H1 (cell line): Measurements from ENCODE around the gene CYB561D2. TPM values are rescaled to one million over a fixed set of nuclear protein-coding genes. Genes with fewer than 3 reads are reported as not detected.
A peak's percentile ranks its signal among the peaks of the same experiment; 100 is the strongest.

ENCODE experiments used
- CTCF ChIA-PET: fragments of 300-600 bp; sonication (Branson Sonifier 250); formaldehyde crosslinking; loops from one replicate; lab custom pipeline; 2021; ENCODE audit not compliant: partially characterized antibody; lab: Charles Lee
- POLR2A ChIA-PET: fragments of 300-600 bp; sonication (Branson Sonifier 250); formaldehyde crosslinking; loops from one replicate; lab custom pipeline; 2021; ENCODE audit warnings: inconsistent platforms; ENCODE audit not compliant: partially characterized antibody; lab: Charles Lee
- DNase-seq, 2 experiments: peaks; one replicate each; pipeline versions ENCODE4 v3.0.0 to v3.0.0-alpha.2; 2010 to 2022; ENCODE audit warnings: low spot score in 2 of 2, low read depth in 1 of 2, mixed read lengths in 1 of 2
- FAIRE-seq: peaks from 2 replicates; lab custom pipeline; 2011; peaks lifted over from hg19 to GRCh38; lab: Jason Lieb, UNC
- H2AFZ ChIP-seq: 2 replicates; pipeline ENCODE4 v1.8.1; 2012; ENCODE audit warnings: low read length, inconsistent platforms
- H2AK5ac ChIP-seq: 2 replicates; pipeline ENCODE4 v1.6.1; 2013; ENCODE audit warnings: low read depth, low read length
- H2BK120ac ChIP-seq: replicated peaks from 2 replicates; pipeline ENCODE3; 2013; ENCODE audit warnings: low read depth, low read length, inconsistent platforms
- H2BK12ac ChIP-seq: 2 replicates; pipeline ENCODE4 v1.6.1; 2013; ENCODE audit warnings: low read depth, low read length
- H2BK15ac ChIP-seq: 2 replicates; pipeline ENCODE4 v1.6.1; 2013; ENCODE audit warnings: low read length
- H2BK20ac ChIP-seq: 2 replicates; pipeline ENCODE4 v1.6.1; 2013; ENCODE audit warnings: low read length
- H2BK5ac ChIP-seq: 2 replicates; pipeline ENCODE4 v1.6.1; 2013; ENCODE audit warnings: low read depth, low read length
- H3K14ac ChIP-seq: 2 replicates; pipeline ENCODE4 v1.6.1; 2013; ENCODE audit warnings: inconsistent platforms; ENCODE audit not compliant: insufficient read length
- H3K18ac ChIP-seq: 2 replicates; pipeline ENCODE4 v1.6.1; 2013; ENCODE audit warnings: low read length; ENCODE audit errors: extremely low read depth
- H3K23ac ChIP-seq: 2 replicates; pipeline ENCODE4 v1.6.1; 2013; ENCODE audit warnings: inconsistent platforms; ENCODE audit not compliant: insufficient read length
- H3K23me2 ChIP-seq: 2 replicates; pipeline ENCODE4 v1.6.1; 2013; ENCODE audit warnings: low read depth, low read length
- H3K27ac ChIP-seq: 2 replicates; pipeline ENCODE4 v1.6.1; 2011; ENCODE audit warnings: low read depth, low read length, inconsistent platforms
- H3K27me3 ChIP-seq, 4 experiments: replicated peaks in 1 of 4; 1 replicate in 1 of 4; 2 replicates in 3 of 4; pipeline versions ENCODE4 v1.6.1 to v1.8.1; 2011 to 2013; ENCODE audit warnings: low read length in 3 of 4, mild to moderate bottlenecking in 3 of 4, inconsistent platforms in 2 of 4, mixed read lengths in 2 of 4, moderate library complexity in 1 of 4; ENCODE audit not compliant: control insufficient read depth in 3 of 4, insufficient read depth in 3 of 4; ENCODE audit errors: extremely low read depth in 1 of 4
- H3K36me3 ChIP-seq, 4 experiments: 2 replicates each; pipeline versions ENCODE4 v1.6.1 to v1.8.1; 2011 to 2013; ENCODE audit warnings: mild to moderate bottlenecking in 4 of 4, low read length in 3 of 4, moderate library complexity in 2 of 4, control low read depth in 1 of 4, inconsistent platforms in 1 of 4; ENCODE audit not compliant: insufficient read depth in 4 of 4, control insufficient read depth in 2 of 4
- H3K4ac ChIP-seq: replicated peaks from 2 replicates; pipeline ENCODE3; 2013; ENCODE audit warnings: low read length, low read depth, mixed read lengths, inconsistent platforms; ENCODE audit not compliant: insufficient read length
- H3K4me1 ChIP-seq, 4 experiments: replicated peaks in 1 of 4; 1 replicate in 1 of 4; 2 replicates in 3 of 4; pipeline versions ENCODE4 v1.6.1 to v1.8.1; 2011 to 2013; ENCODE audit warnings: low read length in 3 of 4, inconsistent platforms in 2 of 4, mixed read lengths in 1 of 4; ENCODE audit not compliant: insufficient read depth in 4 of 4, control insufficient read depth in 3 of 4
- H3K4me2 ChIP-seq, 2 experiments: 2 replicates each; pipeline versions ENCODE4 v1.6.1 to v1.8.1; 2011 to 2013; ENCODE audit warnings: low read depth in 2 of 2, low read length in 2 of 2, control low read depth in 1 of 2, inconsistent platforms in 1 of 2, mild to moderate bottlenecking in 1 of 2; ENCODE audit not compliant: insufficient read depth in 1 of 2
- H3K4me3 ChIP-seq, 4 experiments: fragments of 200-600, 300-600 bp in 1 of 4; sonication (generic), shearing (Covaris generic), sonication (Bioruptor Twin) in 1 of 4; 2 replicates each; pipeline versions ENCODE4 v1.5.1 to v1.8.1; 2011 to 2016; ENCODE audit warnings: low read length in 4 of 4, low read depth in 3 of 4, control low read depth in 2 of 4, inconsistent platforms in 2 of 4, mild to moderate bottlenecking in 2 of 4, mixed read lengths in 1 of 4, moderate library complexity in 1 of 4; ENCODE audit not compliant: insufficient read depth in 2 of 4; ENCODE audit errors: extremely low read depth in 1 of 4
- H3K56ac ChIP-seq: replicated peaks from 2 replicates; pipeline ENCODE3; 2013; ENCODE audit warnings: low read depth, mild to moderate bottlenecking, mixed read lengths, low read length, inconsistent platforms; ENCODE audit not compliant: insufficient read length
- H3K79me1 ChIP-seq: 2 replicates; pipeline ENCODE4 v1.6.1; 2013; ENCODE audit warnings: low read depth, low read length, control low read depth
- H3K79me2 ChIP-seq, 2 experiments: 2 replicates each; pipeline versions ENCODE4 v1.6.1 to v1.8.1; 2012 to 2013; ENCODE audit warnings: low read length in 2 of 2, mild to moderate bottlenecking in 2 of 2, inconsistent platforms in 1 of 2; ENCODE audit not compliant: insufficient read depth in 2 of 2, control insufficient read depth in 1 of 2
- H3K9ac ChIP-seq, 4 experiments: replicated peaks in 1 of 4; 1 replicate in 1 of 4; 2 replicates in 3 of 4; pipeline versions ENCODE4 v1.6.1 to v1.8.1; 2011 to 2013; ENCODE audit warnings: low read depth in 3 of 4, low read length in 3 of 4, control low read depth in 2 of 4, mild to moderate bottlenecking in 2 of 4, moderate library complexity in 2 of 4, inconsistent platforms in 1 of 4; ENCODE audit errors: extremely low read depth in 1 of 4
- H3K9me3 ChIP-seq, 2 experiments: 2 replicates each; pipeline versions ENCODE4 v1.6.1 to v1.8.1; 2012 to 2013; ENCODE audit warnings: mild to moderate bottlenecking in 2 of 2, moderate library complexity in 2 of 2, control low read depth in 1 of 2, inconsistent platforms in 1 of 2, low read depth in 1 of 2, low read length in 1 of 2, mixed read lengths in 1 of 2; ENCODE audit not compliant: insufficient read depth in 2 of 2
- H4K20me1 ChIP-seq, 2 experiments: replicated peaks in 1 of 2; 2 replicates each; pipeline versions ENCODE3 to v1.8.1; 2011 to 2013; ENCODE audit warnings: inconsistent platforms in 2 of 2, low read length in 2 of 2, mild to moderate bottlenecking in 1 of 2; ENCODE audit not compliant: insufficient read depth in 2 of 2, control insufficient read depth in 1 of 2
- H4K5ac ChIP-seq: 2 replicates; pipeline ENCODE4 v1.6.1; 2013; ENCODE audit warnings: low read length, low read depth, mixed read lengths, inconsistent platforms; ENCODE audit not compliant: insufficient read length
- H4K8ac ChIP-seq: 2 replicates; pipeline ENCODE4 v1.8.0; 2013; ENCODE audit warnings: mild to moderate bottlenecking, moderate library complexity, low read length, inconsistent platforms; ENCODE audit not compliant: insufficient read depth; ENCODE audit errors: extremely low read depth
- H4K91ac ChIP-seq: replicated peaks from 2 replicates; pipeline ENCODE3; 2013; ENCODE audit warnings: low read length, mixed read lengths, inconsistent platforms; ENCODE audit not compliant: insufficient read length
- BCL11A ChIP-seq, 2 experiments: IDR thresholded peaks; one replicate each; pipeline ENCODE4 v1.6.1; 2011; ENCODE audit warnings: low read depth in 2 of 2, low read length in 2 of 2, mild to moderate bottlenecking in 2 of 2
- CEBPB ChIP-seq: IDR thresholded peaks from 2 replicates; pipeline ENCODE4 v1.6.1; 2012; ENCODE audit warnings: low read depth, low read length
- CHD1 ChIP-seq: IDR thresholded peaks from 2 replicates; pipeline ENCODE4 v1.6.1; 2012; ENCODE audit warnings: low read depth, low read length, improper control_type of control experiment
- CREB1 ChIP-seq: IDR thresholded peaks from 2 replicates; pipeline ENCODE4 v1.6.1; 2012; ENCODE audit warnings: inconsistent platforms
- EP300 ChIP-seq, 2 experiments: IDR thresholded peaks; 1 replicate in 1 of 2; 2 replicates in 1 of 2; pipeline ENCODE4 v1.6.1; 2011 to 2012; ENCODE audit warnings: low read depth in 2 of 2, low read length in 2 of 2, mild to moderate bottlenecking in 2 of 2, borderline replicate concordance in 1 of 2, inconsistent platforms in 1 of 2, moderate library complexity in 1 of 2
- FOSL1 ChIP-seq: IDR thresholded peaks from 2 replicates; pipeline ENCODE4 v1.6.1; 2011; ENCODE audit warnings: mild to moderate bottlenecking, low read depth, low read length, moderate library complexity; ENCODE audit not compliant: insufficient read depth
- KDM5A ChIP-seq: fragments of 200-600 bp; IDR thresholded peaks from 2 replicates; pipeline ENCODE4 v1.7.1; 2012; ENCODE audit warnings: mild to moderate bottlenecking, low read length, inconsistent platforms, mixed read lengths
- NRF1 ChIP-seq: IDR thresholded peaks from 2 replicates; pipeline ENCODE4 v1.6.1; 2011; ENCODE audit warnings: mild to moderate bottlenecking, low read depth, low read length, improper control_type of control experiment
- SRF ChIP-seq: IDR thresholded peaks from 2 replicates; pipeline ENCODE4 v1.6.1; 2011; ENCODE audit warnings: mild to moderate bottlenecking, low read depth, low read length, moderate library complexity
- ZNF274 ChIP-seq: IDR thresholded peaks from 2 replicates; pipeline ENCODE4 v1.7.0; 2012; ENCODE audit warnings: low read length, borderline replicate concordance; ENCODE audit errors: extremely low read depth
- WGBS, 2 experiments: shearing (Covaris generic) in 1 of 2; methylation state at CpG; one replicate each; pipeline versions ENCODE4 v1.1.6 to v1.1.7; 2013 to 2015; ENCODE audit warnings: low lambda C conversion rate in 2 of 2, mixed read lengths in 2 of 2, inconsistent platforms in 1 of 2, low coverage in 1 of 2, missing lambda C conversion rate in 1 of 2; ENCODE audit not compliant: insufficient replicate concordance in 2 of 2, insufficient coverage in 1 of 2, insufficient read length in 1 of 2; ENCODE audit errors: extremely low coverage in 1 of 2, missing lambda C conversion rate in 1 of 2; 5-methylcytosine and 5-hydroxymethylcytosine counted together
- polyA plus RNA-seq, 7 experiments: library from polyadenylated mRNA; depleted of rRNA in 3 of 7; stranded (reverse) in 5 of 7; unstranded in 2 of 7; fragments of >200 nt in 5 of 7; fragments of 200-250 nt in 2 of 7; gene quantifications; 1 replicate in 5 of 7; 2 replicates in 1 of 7; 4 replicates in 1 of 7; pipeline versions ENCODE4 v1.2.1 to v1.2.3, GENCODE V29; 2011 to 2013; ENCODE audit warnings: missing spikeins in 2 of 7, mixed read lengths in 2 of 7
- total RNA-seq: library from RNA; stranded (reverse); fragmentation: NEBNext Ultra II Directional; extraction: Animal tissue kit (Norgen Biotek cat#: 25700); gene quantifications from 2 replicates; pipeline ENCODE4 v1.2.1, GENCODE V29; 2021
- TF ChIP-seq, protein P1 (sequence below): IDR thresholded peaks from 2 replicates; pipeline ENCODE4 v1.6.1; 2012; ENCODE audit warnings: inconsistent platforms

The CYB561D2 gene
- total and polyA plus RNA-seq, 2 of the 8 experiments (the other 6 are each of a cell fraction or from before 2014, with no cell fraction given): 9.8 to 34.0 TPM

DNA sequence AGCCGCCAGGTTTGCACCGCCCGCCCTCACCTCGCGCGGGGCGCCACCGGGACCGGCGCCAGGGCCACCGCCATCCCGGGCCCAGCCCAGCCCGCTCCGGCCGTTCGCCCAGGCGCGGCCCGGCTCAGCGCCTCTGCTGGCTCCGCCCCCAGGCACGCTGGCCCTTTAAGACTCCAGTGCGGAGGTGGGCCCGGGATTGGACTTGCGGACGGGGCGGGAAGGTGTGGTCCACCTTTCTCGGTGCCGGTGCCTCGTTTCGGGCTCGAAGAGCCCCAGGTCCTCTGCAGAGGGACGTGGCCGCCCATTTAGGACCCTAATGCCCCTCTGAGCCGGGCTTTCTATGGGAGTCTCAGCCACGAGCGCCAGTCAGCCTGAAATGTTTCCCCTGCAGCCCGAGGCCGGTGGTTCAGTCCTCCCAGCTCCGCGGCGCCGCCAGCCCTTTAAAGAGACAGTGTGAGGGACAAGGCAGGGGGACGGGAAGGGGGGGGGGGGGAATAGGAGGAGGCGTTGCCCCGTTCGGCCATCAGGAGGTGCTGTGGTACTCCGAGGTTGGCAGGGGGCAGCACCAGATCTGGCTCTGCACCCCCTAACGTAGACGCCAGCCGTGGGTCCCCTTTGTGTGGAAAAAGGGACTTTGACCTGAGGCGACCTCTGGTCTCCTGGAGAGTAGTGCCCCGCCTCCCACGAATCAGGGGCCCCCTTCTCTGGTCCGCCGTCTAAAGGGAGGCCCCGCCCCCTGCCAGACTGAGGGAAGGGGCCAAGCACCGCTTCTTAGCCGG, 29.1 kb upstream of the CYB561D2 start:
- Histone ChIP-seq H3K14ac (no peak overlapping the region), H3K18ac (peak overlapping the region; percentile 98), H2BK120ac (no peak overlapping the region), H4K8ac (peak overlapping the region; percentile 99), H3K36me3 (peaks cover 23 to 37% (median 31%) of the 10 kb centered on the region in 4 experiments), H2BK20ac (0 out of 2 replicates have a peak overlapping the region, but pooled peaks have one; percentile 95), H2AK5ac (no peak overlapping the region), H3K79me1 (peaks cover 17% of the 10 kb centered on the region), H3K56ac (peak overlapping the region; percentile 98), H3K9me3 (no peaks in the 10 kb centered on the region), H3K4me2 (peak overlapping the region; percentile 97), H3K27ac (peak overlapping the region; percentile 100), H3K4me3 (peak overlapping the region; percentile 89 to 96 (median 94)), H3K27me3 (no peaks in the 10 kb centered on the region), H2BK15ac (peak overlapping the region; percentile 95; the same call in 1 of the 2 replicates), H2BK12ac (peak overlapping the region; percentile 87; the same call in 1 of the 2 replicates), H4K20me1 (peaks cover 18 to 29% of the 10 kb centered on the region in 2 experiments), H3K23me2 (peaks cover 17% of the 10 kb centered on the region), H2AFZ (no peak overlapping the region; the same call in 1 of the 2 replicates), H4K91ac (peak overlapping the region; percentile 94), H4K5ac (peak overlapping the region; percentile 98), H3K4me1 (peaks cover 0 to 35% (median 19%) of the 10 kb centered on the region in 4 experiments; a peak in 6 of 7 replicates), H2BK5ac (peak overlapping the region; percentile 99), H3K23ac (no peak overlapping the region), H3K79me2 (peaks cover 0 to 25% of the 10 kb centered on the region in 2 experiments; a peak in 3 of 4 replicates), H3K4ac (peak overlapping the region; percentile 74), H3K9ac (peak overlapping the region; percentile 95 to 100 (median 98))
- 1% methylated on average over 43 of the region's 59 CpGs; no CpG with 5 or more reads in 1 of the 2 experiments for WGBS, 2 experiments
- DNase-seq (peak; percentile 75 to 93), FAIRE-seq (no peak)
- ChIA-PET POLR2A (interaction anchor here (0.6 to 12.6 kb wide), 14 partner anchors 8 to 135 kb away, joined by 3 to 149 read pairs (median 6); partner anchors contain the start of genes GNAI2, HYAL1, HYAL3 and IFRD2), CTCF (interaction anchor here (0.5 to 7.5 kb wide), 25 partner anchors 10 to 1340 kb away, joined by 3 to 75 read pairs (median 4); partner anchors contain the start of genes CYB561D2, GNAT1, HYAL1 and HYAL3)
- TF ChIP-seq FOSL1: no peak
- TF ChIP-seq EP300 (IDR thresholded peaks at IDR 0.05; ENCODE audit: borderline replicate concordance in 1 of 2, low read depth in 2 of 2, low read length in 2 of 2): peak in 1 of 2 experiments; percentile 97; a peak in 2 of 3 replicates
- no peak for TF ChIP-seq ZNF274
- TF ChIP-seq SRF: no peak
- TF ChIP-seq CREB1: no peak
- no peak for TF ChIP-seq KDM5A
- TF ChIP-seq, protein P1, sequence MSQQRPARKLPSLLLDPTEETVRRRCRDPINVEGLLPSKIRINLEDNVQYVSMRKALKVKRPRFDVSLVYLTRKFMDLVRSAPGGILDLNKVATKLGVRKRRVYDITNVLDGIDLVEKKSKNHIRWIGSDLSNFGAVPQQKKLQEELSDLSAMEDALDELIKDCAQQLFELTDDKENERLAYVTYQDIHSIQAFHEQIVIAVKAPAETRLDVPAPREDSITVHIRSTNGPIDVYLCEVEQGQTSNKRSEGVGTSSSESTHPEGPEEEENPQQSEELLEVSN: peak; percentile 41
- no peak for TF ChIP-seq NRF1
- no peak for TF ChIP-seq CEBPB
- no peak for TF ChIP-seq BCL11A (IDR thresholded peaks at IDR 0.05; ENCODE audit: low read depth in 2 of 2, low read length in 2 of 2)
- TF ChIP-seq CHD1: peak; percentile 94
